Keratinocyte (primary cell): Measurements from ENCODE around the gene LOC128125822.

ENCODE experiments used
- DNase-seq: peaks from one replicate; pipeline ENCODE4 v3.0.0-alpha.2; 2011; ENCODE audit warnings: low read depth, missing footprints, low spot score
- FAIRE-seq: peaks from 2 replicates; lab custom pipeline; 2011; peaks lifted over from hg19 to GRCh38; lab: Jason Lieb, UNC
- H2AFZ ChIP-seq: 2 replicates; pipeline ENCODE4 v1.6.0; 2012; ENCODE audit warnings: low read length, control low read depth, inconsistent platforms; ENCODE audit not compliant: control insufficient read depth
- H3K27ac ChIP-seq: 2 replicates; pipeline ENCODE4 v1.5.1; 2011; ENCODE audit warnings: low read length; ENCODE audit not compliant: control insufficient read depth, insufficient read depth
- H3K27me3 ChIP-seq: 3 replicates; pipeline ENCODE4 v1.6.0; 2011; ENCODE audit warnings: low read length; ENCODE audit not compliant: control insufficient read depth, insufficient read depth; ENCODE audit errors: extremely low read depth
- H3K36me3 ChIP-seq, 2 experiments: 2 replicates in 1 of 2; 3 replicates in 1 of 2; pipeline ENCODE4 v1.5.1; 2011; ENCODE audit warnings: low read length in 2 of 2, mild to moderate bottlenecking in 1 of 2; ENCODE audit not compliant: control insufficient read depth in 2 of 2, insufficient read depth in 2 of 2; ENCODE audit errors: extremely low read depth in 1 of 2
- H3K4me1 ChIP-seq: 3 replicates; pipeline ENCODE4 v1.5.1; 2011; ENCODE audit warnings: low read length; ENCODE audit not compliant: control insufficient read depth, insufficient read depth; ENCODE audit errors: extremely low read depth
- H3K4me2 ChIP-seq: 3 replicates; pipeline ENCODE4 v1.6.0; 2011; ENCODE audit warnings: low read depth, low read length; ENCODE audit not compliant: control insufficient read depth, insufficient read depth; ENCODE audit errors: extremely low read depth
- H3K4me3 ChIP-seq, 3 experiments: fragments of 200-600 bp in 1 of 3; sonication (generic) in 1 of 3; 2 replicates in 2 of 3; 3 replicates in 1 of 3; pipeline ENCODE4 v1.5.1; 2011 to 2016; ENCODE audit warnings: low read length in 3 of 3, mild to moderate bottlenecking in 3 of 3, control low read depth in 2 of 3, inconsistent platforms in 1 of 3, low read depth in 1 of 3, mixed read lengths in 1 of 3, mixed run types in 1 of 3, moderate library complexity in 1 of 3; ENCODE audit not compliant: control insufficient read depth in 2 of 3, insufficient read depth in 2 of 3; ENCODE audit errors: extremely low read depth in 1 of 3
- H3K79me2 ChIP-seq: 2 replicates; pipeline ENCODE4 v1.6.0; 2012; ENCODE audit warnings: low read length; ENCODE audit not compliant: control insufficient read depth, insufficient read depth
- H3K9ac ChIP-seq: 3 replicates; pipeline ENCODE4 v1.6.0; 2011; ENCODE audit warnings: low read length; ENCODE audit not compliant: control insufficient read depth, insufficient read depth; ENCODE audit errors: extremely low read depth
- H3K9me1 ChIP-seq: 3 replicates; pipeline ENCODE4 v1.6.0; 2011; ENCODE audit warnings: low read length; ENCODE audit not compliant: control insufficient read depth, insufficient read depth; ENCODE audit errors: extremely low read depth
- H3K9me3 ChIP-seq: 2 replicates; pipeline ENCODE4 v1.5.1; 2012; ENCODE audit warnings: low read depth, low read length; ENCODE audit not compliant: control insufficient read depth
- H4K20me1 ChIP-seq: 3 replicates; pipeline ENCODE4 v1.6.0; 2011; ENCODE audit warnings: low read length; ENCODE audit not compliant: control insufficient read depth, insufficient read depth; ENCODE audit errors: extremely low read depth
- CTCF ChIP-seq, 3 experiments: IDR thresholded peaks in 1 of 3; conservative IDR thresholded peaks in 1 of 3; optimal IDR thresholded peaks in 1 of 3; 2 replicates in 2 of 3; 3 replicates in 1 of 3; pipeline versions ENCODE3 to v1.5.1; 2011; ENCODE audit warnings: low read length in 3 of 3, mild to moderate bottlenecking in 3 of 3, moderate library complexity in 2 of 3, control low read depth in 1 of 3, inconsistent platforms in 1 of 3; ENCODE audit not compliant: insufficient read depth in 2 of 3; ENCODE audit errors: extremely low read depth in 1 of 3
- EZH2 ChIP-seq: IDR thresholded peaks from one replicate; pipeline ENCODE4 v1.6.1; 2012; ENCODE audit warnings: inconsistent platforms, mild to moderate bottlenecking, low read length, moderate library complexity
- dilution Hi-C: fragments of 300-500 bp; cut with MboI; formaldehyde crosslinking; loops from one replicate; pipeline ENCODE4 v1.7.0; 2020; ENCODE audit warnings: low sequenced_read_pairs; ENCODE audit not compliant: extremely low pct_ligation_motif_present

Gene LOC128125822

GRCh38 chr6:63565058-63565726 is 7.1 kb upstream of the LOC128125822 start:
- no peaks in the 10 kb centered on the region for H3K27me3 ChIP-seq
- no peak overlapping the region for H3K9ac ChIP-seq
- no peak overlapping the region for H3K27ac ChIP-seq
- no peaks in the 10 kb centered on the region for H3K79me2 ChIP-seq
- H3K4me1 ChIP-seq = peaks cover 12% of the 10 kb centered on the region
- no peak overlapping the region for H3K4me3 ChIP-seq
- H3K36me3 ChIP-seq = no peaks in the 10 kb centered on the region
- peak overlapping the region; percentile 44 for H3K4me2 ChIP-seq
- H4K20me1 ChIP-seq = no peaks in the 10 kb centered on the region
- no peak for FAIRE-seq
- H2AFZ ChIP-seq = no peak overlapping the region
- dilution Hi-C loops = no loop called here
- TF ChIP-seq CTCF (optimal IDR thresholded peaks at IDR 0.05 in 1 of 3, IDR thresholded peaks at IDR 0.05 in 1 of 3, conservative IDR thresholded peaks at IDR 0.05 in 1 of 3; ENCODE audit: extremely low read depth in 1 of 3, insufficient read depth in 2 of 3, low read length in 3 of 3) (no peak), EZH2 (no peak)
- DNase-seq = no peak
- H3K9me1 ChIP-seq = no peaks in the 10 kb centered on the region
- no peaks in the 10 kb centered on the region for H3K9me3 ChIP-seq

GRCh38 chr6:63565727-63566596 is 6.3 kb upstream of the LOC128125822 start:
- no peak overlapping the region for H3K27ac ChIP-seq
- H4K20me1 ChIP-seq = no peaks in the 10 kb centered on the region
- H3K36me3 ChIP-seq = no peaks in the 10 kb centered on the region
- FAIRE-seq = peak; percentile 58
- no peaks in the 10 kb centered on the region for H3K9me3 ChIP-seq
- H3K79me2 ChIP-seq = no peaks in the 10 kb centered on the region
- TF ChIP-seq CTCF (optimal IDR thresholded peaks at IDR 0.05 in 1 of 3, IDR thresholded peaks at IDR 0.05 in 1 of 3, conservative IDR thresholded peaks at IDR 0.05 in 1 of 3; ENCODE audit: extremely low read depth in 1 of 3, insufficient read depth in 2 of 3, low read length in 3 of 3) = no peak
- no peak for TF ChIP-seq EZH2
- H2AFZ ChIP-seq = no peak overlapping the region
- H3K9me1 ChIP-seq = no peaks in the 10 kb centered on the region
- H3K4me2 ChIP-seq = peak overlapping the region; percentile 44
- no peak overlapping the region for H3K4me3 ChIP-seq
- no peaks in the 10 kb centered on the region for H3K27me3 ChIP-seq
- no peak overlapping the region for H3K9ac ChIP-seq
- no peak for DNase-seq
- H3K4me1 ChIP-seq = peaks cover 19% of the 10 kb centered on the region
- dilution Hi-C loops = no loop called here
